ENCODE measurements around the gene MRGPRX2.
A peak's percentile ranks its signal among the peaks of the same experiment; 100 is the strongest.

Gene MRGPRX2

DNA sequence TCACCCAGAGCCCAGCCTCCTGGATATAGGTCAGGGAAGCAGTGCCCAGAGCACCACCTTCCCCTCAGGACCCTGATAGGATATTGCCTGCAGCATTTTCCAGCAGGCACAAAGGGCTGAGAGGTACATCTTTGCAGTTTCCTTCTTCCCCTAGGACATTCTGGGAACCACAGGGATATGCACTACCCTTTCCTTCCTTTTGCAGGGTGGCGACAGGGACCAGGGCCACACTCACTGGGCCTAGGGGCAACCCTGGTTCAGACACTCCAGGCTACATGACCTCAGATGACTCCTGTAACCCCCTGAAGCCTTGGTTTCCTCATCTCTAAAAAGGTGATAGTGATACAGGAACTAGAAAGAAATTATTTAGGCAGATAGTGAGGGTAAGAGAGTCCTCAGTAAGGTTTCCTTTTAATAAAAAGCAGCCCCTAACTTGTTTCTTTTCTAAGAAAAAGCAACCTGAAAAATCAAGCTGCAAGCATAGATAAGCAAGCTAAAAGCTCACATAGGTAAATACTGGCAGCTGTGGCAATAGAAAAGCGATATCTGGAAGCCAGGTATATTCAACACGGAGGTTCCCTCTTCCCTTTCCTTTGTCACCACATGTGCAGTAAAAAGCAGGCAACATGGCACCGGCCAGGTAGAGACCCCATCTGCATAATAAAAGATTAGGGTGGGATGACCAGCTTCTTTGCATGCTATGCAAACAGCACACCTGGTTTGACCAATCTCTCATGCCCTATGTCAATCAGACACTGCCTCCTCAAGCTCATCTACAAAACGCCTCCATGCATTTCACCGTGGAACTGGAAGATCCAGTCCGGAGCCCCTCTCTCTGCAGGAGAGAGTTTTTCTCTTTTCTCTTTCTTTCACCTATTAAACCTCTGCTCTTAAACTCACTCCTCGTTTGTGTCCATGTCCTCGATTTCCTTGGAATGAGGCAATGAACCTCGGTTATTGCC is 13.2 kb upstream of the MRGPRX2 start:
- no peak for DNase-seq

DNA sequence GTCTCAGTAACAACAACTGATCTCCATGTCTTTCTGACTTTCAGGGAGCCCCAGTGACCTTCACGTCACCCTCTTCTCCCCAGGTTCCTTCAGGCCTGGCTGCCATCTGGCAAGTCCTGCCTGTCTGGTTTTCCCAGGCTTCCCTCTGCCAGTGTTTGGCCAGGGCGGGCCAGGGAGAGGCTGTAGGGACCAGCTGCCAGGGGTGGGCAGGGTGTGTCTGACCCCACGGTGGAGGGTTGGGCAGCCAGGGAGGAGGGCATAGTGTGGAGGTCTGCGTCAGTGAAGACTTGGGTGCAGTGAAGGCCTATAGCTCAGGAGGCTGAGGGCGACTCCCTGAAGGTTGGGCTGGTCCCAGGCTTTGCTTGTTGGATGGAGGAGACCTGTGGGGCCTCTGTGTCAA is 11.9 kb upstream of the MRGPRX2 start:
- DNase-seq, result no peak

GRCh38 chr11:19071255-19071654 is 10.7 kb upstream of the MRGPRX2 start:
- peak; percentile 53 for DNase-seq

GRCh38 chr11:19059833-19060232 is 684 bp downstream of the MRGPRX2 start:
- DNase-seq, result no peak

DNA sequence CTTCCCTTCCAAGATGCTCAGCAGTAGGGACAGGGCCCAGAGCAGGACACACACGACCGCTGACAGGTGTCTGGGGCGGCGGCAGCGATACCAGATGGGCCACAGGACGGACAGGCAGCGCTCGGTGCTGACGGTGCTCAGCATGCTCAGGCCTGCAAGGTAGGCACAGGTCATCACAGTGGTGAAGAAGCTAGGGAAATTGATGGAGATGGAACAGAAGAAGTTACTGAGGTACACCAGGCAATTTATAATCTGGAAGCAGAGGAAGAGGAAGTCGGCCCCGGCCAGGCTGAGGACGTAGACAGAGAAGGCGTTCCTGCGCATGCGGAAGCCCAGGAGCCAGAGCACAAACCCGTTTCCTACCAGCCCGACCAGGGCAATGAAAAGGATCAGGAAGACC is 4.6 kb downstream of the MRGPRX2 start:
- DNase-seq, result no peak

DNA sequence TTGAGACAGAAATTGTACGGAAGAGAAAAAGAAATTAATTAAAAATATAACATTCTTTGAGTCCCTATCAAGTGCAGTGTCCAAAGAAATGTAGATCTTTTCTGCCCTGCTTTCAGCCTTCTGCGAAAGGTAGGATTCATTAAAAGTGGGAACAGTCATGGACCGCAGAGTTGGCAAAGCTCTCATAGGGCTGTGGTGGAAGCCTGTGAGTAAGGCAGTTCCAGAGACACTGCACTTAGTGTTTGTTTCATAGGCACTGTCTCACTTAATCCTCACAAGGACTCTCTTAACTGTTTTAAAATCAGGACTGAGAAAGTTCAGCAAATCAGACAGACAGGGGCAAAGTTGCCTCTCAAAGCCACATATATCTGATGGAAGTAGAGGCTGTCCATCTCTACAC is 5.5 kb downstream of the MRGPRX2 start:
- no peak for DNase-seq

GRCh38 chr11:19053909-19054308 is 6.6 kb downstream of the MRGPRX2 start:
- DNase-seq, result no peak

DNA sequence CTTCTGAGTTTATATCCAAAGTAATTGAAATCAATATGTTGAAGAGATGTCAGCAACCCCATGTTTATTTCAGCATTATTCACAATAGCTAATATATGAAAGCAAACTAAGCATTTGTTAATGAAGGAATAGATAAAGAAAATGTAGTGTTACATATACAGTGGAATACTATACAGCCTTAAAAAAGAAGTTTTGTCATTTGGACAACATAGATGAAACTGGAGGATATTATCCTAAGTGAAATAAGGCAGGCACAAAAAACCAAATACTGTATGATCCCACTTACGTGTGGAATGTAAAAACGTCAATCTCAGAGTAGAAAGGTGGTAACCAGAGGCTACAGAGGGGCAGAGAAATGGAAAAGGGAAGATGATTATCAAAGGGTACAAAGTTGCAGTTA is 10.2 kb downstream of the MRGPRX2 start:
- no peak for DNase-seq

DNA sequence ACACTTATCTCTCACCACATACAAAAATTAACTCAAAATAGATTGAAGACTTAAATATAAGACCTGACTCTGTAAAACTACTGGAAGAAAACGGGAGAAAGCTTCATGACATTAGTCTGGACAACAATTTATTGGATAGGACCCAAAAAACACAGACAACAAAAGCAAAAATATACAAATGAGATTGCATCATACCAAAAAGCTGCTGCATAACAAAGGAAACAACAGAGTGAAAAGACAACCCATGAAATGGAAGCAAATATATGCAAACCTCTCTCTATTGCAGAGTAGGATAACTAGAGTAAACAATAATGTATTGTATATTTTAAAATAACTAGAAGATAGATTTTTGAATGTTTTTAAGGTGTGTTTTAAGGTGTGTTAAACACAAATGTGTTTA is 11.2 kb downstream of the MRGPRX2 start:
- DNase-seq, result no peak

- no peak for DNase-seq
Measured at GRCh38 chr11:19040051-19040450, 20.5 kb downstream of the MRGPRX2 start.

GRCh38 chr11:19039409-19039808 is 21.1 kb downstream of the MRGPRX2 start:
- no peak for DNase-seq

DNA sequence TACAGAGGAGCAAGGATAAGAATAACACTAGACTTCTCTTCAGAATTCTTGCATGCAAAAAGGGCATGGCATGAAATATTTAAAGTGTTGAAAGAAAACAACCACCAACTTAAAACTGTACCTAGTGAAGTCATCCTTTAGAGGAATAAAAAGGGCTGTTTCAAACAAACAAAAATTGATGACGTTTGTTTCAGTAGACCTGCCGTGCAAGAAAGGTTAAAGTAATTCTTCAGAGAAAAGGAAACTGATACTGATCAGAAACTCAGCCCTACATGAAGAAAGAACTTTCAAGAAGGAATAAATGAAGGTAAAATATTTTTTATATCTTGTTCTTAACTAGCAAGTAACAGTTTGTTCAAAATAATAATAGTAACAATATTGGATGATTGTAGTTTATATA is 27.5 kb downstream of the MRGPRX2 start:
- DNase-seq, result no peak

GRCh38 chr11:19027829-19028595 is 32.5 kb downstream of the MRGPRX2 start:
- DNase-seq, result no peak

DNA sequence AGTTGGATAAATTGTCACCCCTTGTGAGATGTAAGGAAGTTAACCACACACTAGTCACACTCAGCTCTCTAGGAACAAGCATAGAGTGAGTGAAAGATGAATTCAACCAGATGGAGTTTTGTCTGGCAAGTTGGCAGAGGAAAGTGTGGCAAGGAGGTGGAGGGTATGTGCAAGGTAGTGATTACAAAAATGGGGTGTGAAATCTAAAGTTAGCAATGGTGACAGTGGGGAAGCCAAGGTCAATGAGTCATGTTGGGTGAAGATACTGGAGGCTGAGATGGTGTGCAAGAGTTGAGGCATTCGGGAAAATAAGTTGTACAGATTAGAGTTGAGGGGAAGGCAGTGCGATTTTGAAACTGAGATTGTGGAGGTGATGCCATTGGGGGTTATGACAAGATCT is 33.7 kb downstream of the MRGPRX2 start:
- DNase-seq, result no peak

DNA sequence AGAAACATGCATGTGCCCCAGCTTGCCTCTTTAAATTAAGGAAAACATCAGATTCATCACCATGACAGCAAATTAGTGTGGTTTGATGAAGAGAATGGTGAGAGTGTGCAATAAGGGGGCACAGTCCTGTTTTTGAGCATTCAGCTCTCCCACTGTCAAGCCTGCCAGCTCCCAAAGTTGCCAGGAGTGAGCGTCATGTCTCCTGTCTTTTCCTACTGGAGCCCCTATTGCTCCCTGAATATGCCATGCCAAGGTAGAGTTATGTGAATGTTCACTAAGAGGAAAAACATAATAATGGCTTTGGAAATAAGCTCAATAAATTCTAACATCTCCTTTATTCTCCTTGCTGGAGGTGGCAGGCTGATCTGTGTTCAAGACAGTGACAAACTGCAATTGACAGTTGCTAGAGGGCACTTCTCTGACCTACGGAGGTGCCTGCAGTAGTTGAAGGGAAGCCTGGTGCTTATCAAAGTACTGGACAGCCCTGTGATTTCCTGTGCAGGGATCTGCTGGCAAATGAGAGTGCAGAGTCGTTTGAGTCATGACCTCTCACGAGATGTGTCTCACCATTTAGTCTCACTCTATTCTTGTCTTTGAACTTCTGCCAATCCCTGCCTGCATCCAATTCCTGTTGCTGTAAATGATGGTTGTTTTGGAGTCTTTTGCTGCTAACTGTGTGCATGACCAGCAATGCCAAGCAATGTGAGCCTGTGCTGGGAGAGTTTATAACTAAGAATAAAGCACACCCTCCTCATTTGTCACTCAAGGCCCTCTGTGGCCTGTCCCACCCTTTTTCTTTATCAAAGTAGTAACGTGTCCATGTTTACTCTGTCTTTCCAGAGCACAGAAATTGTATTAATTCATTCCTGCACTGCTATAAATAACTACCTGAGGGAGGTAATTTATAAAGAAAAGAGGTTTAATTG is 34.8 kb downstream of the MRGPRX2 start:
- no peak for DNase-seq

GRCh38 chr11:19020831-19021230 is 39.7 kb downstream of the MRGPRX2 start:
- no peak for DNase-seq

DNA sequence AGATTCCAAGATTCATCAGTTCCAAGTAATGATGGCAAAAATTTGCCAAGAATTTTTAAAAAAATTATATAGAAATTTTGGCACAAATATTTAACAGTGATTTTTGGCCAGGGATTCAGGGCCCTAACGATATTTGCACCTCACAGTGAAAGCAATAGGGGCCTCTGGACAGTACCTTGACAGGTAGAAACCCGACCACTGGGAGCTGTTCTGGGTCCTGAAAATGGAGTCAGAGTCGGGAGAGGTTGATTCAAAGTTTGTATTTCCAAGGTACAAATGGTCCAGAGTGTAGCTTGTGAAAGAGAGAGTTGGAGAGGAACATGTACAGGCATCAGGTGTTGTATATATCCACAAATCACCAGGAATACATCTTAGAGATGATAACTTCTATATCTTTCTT is 41.6 kb downstream of the MRGPRX2 start:
- DNase-seq, result no peak

- DNase-seq, result no peak
Measured at GRCh38 chr11:19013181-19013857, 47.2 kb downstream of the MRGPRX2 start.

DNA sequence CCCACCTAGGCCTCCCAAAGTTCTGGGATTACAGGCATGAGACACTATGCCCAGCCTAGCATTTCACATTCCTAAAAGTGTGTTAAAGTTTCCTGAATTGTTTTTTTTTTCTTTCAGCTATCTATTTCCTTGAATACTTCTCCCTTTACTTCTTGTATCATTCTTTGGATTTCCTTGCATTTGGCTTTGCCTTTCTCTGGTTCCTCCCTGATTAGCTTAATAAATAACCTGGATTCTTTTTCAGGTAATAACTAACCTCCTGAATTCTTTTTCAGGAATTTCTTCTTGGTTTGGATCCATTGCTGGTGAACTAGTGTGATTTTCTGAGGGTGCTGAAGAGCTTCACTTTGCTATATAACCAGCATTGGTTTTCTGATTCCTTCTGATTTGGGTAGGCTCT is 47.9 kb downstream of the MRGPRX2 start:
- DNase-seq, result no peak
